SK-N-SH (cell line): ENCODE data around the gene AGBL4.

Source experiments
- CTCF ChIP-seq: fragments of 200-600 bp; sonication (generic); IDR thresholded peaks from 2 replicates; pipeline ENCODE4 v1.6.1; 2017; ENCODE audit warnings: antibody characterized with exemption, mild to moderate bottlenecking, moderate library complexity
- EZH2phosphoT487 ChIP-seq: fragments of 200-600 bp; sonication (generic); IDR thresholded peaks from 2 replicates; pipeline ENCODE4 v1.6.1; 2017; ENCODE audit warnings: low read depth, mixed run types, mild to moderate bottlenecking, antibody characterized with exemption, moderate library complexity, borderline replicate concordance
- REST ChIP-seq: IDR thresholded peaks from 2 replicates; pipeline ENCODE4 v1.6.1; 2012; ENCODE audit warnings: mild to moderate bottlenecking, low read depth, low read length, moderate library complexity
- SIN3A ChIP-seq: IDR thresholded peaks from 2 replicates; pipeline ENCODE4 v1.6.1; 2012; ENCODE audit warnings: low read depth, mild to moderate bottlenecking, low read length, moderate library complexity, borderline replicate concordance
- YY1 ChIP-seq: IDR thresholded peaks from 2 replicates; pipeline ENCODE4 v1.4.0; 2012; ENCODE audit warnings: low read depth, mild to moderate bottlenecking

- TF ChIP-seq SIN3A (no peak), EZH2phosphoT487 (no peak), CTCF (no peak), YY1 (no peak), REST (no peak)
Measured at GRCh38 chr1:49466961-49467360, 556.8 kb downstream of the AGBL4 start.
